ENCODE data around the gene SBF2.

The SBF2 gene

DNA sequence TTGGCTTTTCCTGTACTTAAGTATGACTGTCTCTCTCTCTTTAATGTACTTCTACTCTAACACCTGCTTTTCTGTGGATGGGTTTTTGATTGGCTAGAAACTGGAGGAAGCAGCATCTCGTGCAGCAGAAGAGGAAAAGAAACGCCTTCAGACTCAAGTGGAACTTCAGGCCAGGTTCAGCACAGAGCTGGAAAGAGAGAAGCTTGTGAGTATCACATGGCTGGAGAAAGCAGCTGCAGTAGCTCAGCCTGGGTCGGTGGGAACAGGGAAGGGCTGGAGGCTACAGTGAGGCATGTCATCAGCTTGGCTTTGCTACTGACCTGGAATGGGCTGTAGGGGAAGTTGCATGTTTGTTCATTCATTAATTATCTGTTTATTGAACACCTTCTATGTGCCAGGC is 555.9 kb downstream of the SBF2 start:
- in situ Hi-C loops (cut with HindIII; ENCODE audit: low sequenced_read_pairs), result no loop called here
- DNase-seq (ENCODE audit: low read depth), result no peak
- TF ChIP-seq CTCF (IDR thresholded peaks at IDR 0.05; ENCODE audit: low read depth, low read length, missing control alignments), result no peak
- H3K4me3 ChIP-seq (ENCODE audit: low read depth, low read length), result no peak overlapping the region

DNA sequence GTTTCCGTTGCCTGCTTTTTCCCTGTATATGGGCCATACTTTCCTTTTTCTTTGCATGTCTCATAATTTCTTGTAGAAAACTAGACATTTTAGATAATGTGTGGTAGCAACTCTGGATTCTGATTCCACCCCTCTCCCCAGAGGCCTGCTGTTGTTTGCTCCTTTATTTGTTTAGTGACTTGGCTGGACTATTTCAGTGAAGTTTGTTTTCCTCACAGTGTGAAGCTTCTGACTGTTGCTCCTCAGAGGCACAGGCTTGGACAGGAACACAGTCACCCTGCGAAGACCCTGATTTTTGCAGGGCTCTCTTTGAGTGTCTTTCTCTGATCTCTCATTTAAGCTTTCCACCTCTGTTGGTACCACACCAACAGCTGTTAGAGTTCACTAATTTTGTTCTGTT is 557.7 kb downstream of the SBF2 start:
- in situ Hi-C loops (cut with HindIII; ENCODE audit: low sequenced_read_pairs), result no loop called here
- TF ChIP-seq CTCF (IDR thresholded peaks at IDR 0.05; ENCODE audit: low read depth, low read length, missing control alignments), result no peak
- no peak for DNase-seq (ENCODE audit: low read depth)
- H3K4me3 ChIP-seq (ENCODE audit: low read depth, low read length), result no peak overlapping the region

GRCh38 chr11:9735919-9736318 is 558.1 kb downstream of the SBF2 start:
- no peak for TF ChIP-seq CTCF (IDR thresholded peaks at IDR 0.05; ENCODE audit: low read depth, low read length, missing control alignments)
- H3K4me3 ChIP-seq (ENCODE audit: low read depth, low read length), result no peak overlapping the region
- in situ Hi-C loops (cut with HindIII; ENCODE audit: low sequenced_read_pairs), result no loop called here
- DNase-seq (ENCODE audit: low read depth), result no peak

DNA sequence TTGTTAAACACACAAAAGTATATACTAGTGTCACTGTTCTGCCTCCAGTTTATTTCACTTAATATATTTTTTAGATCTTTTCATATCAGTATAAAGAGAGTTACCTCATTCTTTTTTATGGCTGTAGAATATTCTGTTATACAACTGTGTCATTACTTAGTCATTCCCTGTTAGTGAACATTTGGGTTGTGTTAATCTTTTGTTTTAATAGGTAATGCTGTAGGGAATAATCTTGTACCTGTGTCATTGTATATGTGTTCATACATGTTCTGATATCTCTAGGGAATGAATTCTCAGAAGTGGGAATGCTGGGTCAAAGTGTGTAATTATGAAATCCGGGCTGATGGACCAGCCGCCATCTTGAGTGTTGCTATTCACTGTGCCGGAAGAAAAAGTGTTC is 558.8 kb downstream of the SBF2 start:
- no peak for TF ChIP-seq CTCF (IDR thresholded peaks at IDR 0.05; ENCODE audit: low read depth, low read length, missing control alignments)
- no peak overlapping the region for H3K4me3 ChIP-seq (ENCODE audit: low read depth, low read length)
- in situ Hi-C loops (cut with HindIII; ENCODE audit: low sequenced_read_pairs), result no loop called here
- no peak for DNase-seq (ENCODE audit: low read depth)

GRCh38 chr11:9733212-9733611 is 560.8 kb downstream of the SBF2 start:
- TF ChIP-seq CTCF (IDR thresholded peaks at IDR 0.05; ENCODE audit: low read depth, low read length, missing control alignments), result no peak
- in situ Hi-C loops (cut with HindIII; ENCODE audit: low sequenced_read_pairs), result no loop called here

GRCh38 chr11:9732453-9732852 is 561.6 kb downstream of the SBF2 start:
- no peak for TF ChIP-seq CTCF (IDR thresholded peaks at IDR 0.05; ENCODE audit: low read depth, low read length, missing control alignments)
- DNase-seq (ENCODE audit: low read depth), result no peak
- in situ Hi-C loops (cut with HindIII; ENCODE audit: low sequenced_read_pairs), result no loop called here
- no peak overlapping the region for H3K4me3 ChIP-seq (ENCODE audit: low read depth, low read length)

More at GRCh38 chr11:9733212-9733611, 560.8 kb downstream of the SBF2 start:
- DNase-seq (ENCODE audit: low read depth), result no peak
- H3K4me3 ChIP-seq (ENCODE audit: low read depth, low read length), result no peak overlapping the region

DNA sequence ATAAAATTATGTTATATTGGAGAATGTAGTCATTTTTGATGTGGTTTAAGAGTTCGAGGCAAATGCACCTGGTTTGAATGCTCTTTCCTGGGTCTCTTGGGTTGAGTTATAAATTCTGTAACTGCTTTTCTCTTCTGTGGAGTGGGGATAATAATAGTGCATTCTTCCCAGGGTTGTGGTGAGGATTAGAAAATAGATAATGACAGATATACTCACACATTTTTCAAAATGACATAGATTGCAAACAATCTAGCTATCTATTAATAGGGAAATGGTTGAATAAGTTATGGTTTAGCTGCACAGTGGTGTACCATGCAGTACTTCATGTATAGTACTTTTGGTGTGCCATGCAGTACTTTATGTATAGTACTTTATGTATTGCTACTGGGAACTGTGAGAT is 562.8 kb downstream of the SBF2 start:
- no peak for TF ChIP-seq CTCF (IDR thresholded peaks at IDR 0.05; ENCODE audit: low read depth, low read length, missing control alignments)
- DNase-seq (ENCODE audit: low read depth), result no peak
- in situ Hi-C loops (cut with HindIII; ENCODE audit: low sequenced_read_pairs), result no loop called here
- H3K4me3 ChIP-seq (ENCODE audit: low read depth, low read length), result no peak overlapping the region
